Vagina (tissue), 2 donors: Measurements from ENCODE around the gene NUP107. TPM values are rescaled to one million over a fixed set of nuclear protein-coding genes. Genes with fewer than 3 reads are reported as not detected.

Source experiments
- DNase-seq, 2 donors: peaks; one replicate each; pipeline ENCODE4 v3.0.0-alpha.2; 2017; ENCODE audit errors: extremely low spot score in 2 of 2
- H3K27ac ChIP-seq: fragments of 200-600 bp; sonication (generic); one replicate; pipeline ENCODE4 v1.5.1; 2019
- H3K27me3 ChIP-seq: fragments of 200-600 bp; sonication (generic); one replicate; pipeline ENCODE4 v1.5.1; 2019
- H3K36me3 ChIP-seq, 2 donors: fragments of 200-600 bp; sonication (generic); one replicate each; pipeline ENCODE4 v1.5.1; 2017 to 2019
- H3K4me1 ChIP-seq: fragments of 200-600 bp; sonication (generic); one replicate; pipeline ENCODE4 v1.5.1; 2019
- H3K4me3 ChIP-seq, 2 donors: fragments of 200-600 bp; sonication (generic); 1 replicate in 1 of 2; 2 replicates in 1 of 2; pipeline ENCODE4 v1.5.1; 2016 to 2019
- H3K9me3 ChIP-seq: fragments of 200-600 bp; sonication (generic); one replicate; pipeline ENCODE4 v1.5.1; 2019
- CTCF ChIP-seq, 3 experiments: fragments of 450-650 bp in 2 of 3; fragments of 200-600 bp in 1 of 3; sonication (generic) in 1 of 3; IDR thresholded peaks; one replicate each; pipeline ENCODE4 v1.5.1; 2017 to 2019; ENCODE audit warnings: antibody characterized with exemption in 3 of 3, mild to moderate bottlenecking in 2 of 3, moderate library complexity in 2 of 3
- POLR2A ChIP-seq, 2 donors: fragments of 450-650 bp; IDR thresholded peaks; one replicate each; pipeline ENCODE4 v1.6.1; 2017; ENCODE audit warnings: antibody characterized with exemption in 2 of 2, mild to moderate bottlenecking in 2 of 2, moderate library complexity in 2 of 2
- POLR2AphosphoS5 ChIP-seq, 2 donors: sonication (generic); formaldehyde crosslinking; IDR thresholded peaks; one replicate each; pipeline ENCODE4 v1.9.0; 2017; ENCODE audit warnings: antibody characterized with exemption in 2 of 2, mild to moderate bottlenecking in 2 of 2, low read depth in 1 of 2; ENCODE audit not compliant: insufficient read depth in 1 of 2
- intact Hi-C: fragments of 100-400 bp; cut with DNase I; formaldehyde crosslinking; loops from one replicate; pipeline ENCODE4 v1.15.1; 2023
- total RNA-seq: library from RNA; depleted of rRNA; stranded (reverse); fragments of >200 nt; gene quantifications from one replicate; pipeline ENCODE4 v1.2.3, GENCODE V29; 2016

NUP107 gene
- total RNA-seq, 1 donor from 2014 or later: 42.5 TPM

GRCh38 chr12:68761901-68762630 lies 75.3 kb downstream of the NUP107 start:
- H3K36me3 ChIP-seq: peaks cover 0 to 37% of the 10 kb centered on the region in 2 donors
- TF ChIP-seq CTCF (IDR thresholded peaks at IDR 0.05) (no peak), POLR2A (IDR thresholded peaks at IDR 0.05) (no peak), POLR2AphosphoS5 (IDR thresholded peaks at IDR 0.05; ENCODE audit: insufficient read depth in 1 of 2, low read depth in 1 of 2) (no peak)

GRCh38 chr12:68762691-68763090 lies 75.9 kb downstream of the NUP107 start:
- TF ChIP-seq POLR2AphosphoS5 (IDR thresholded peaks at IDR 0.05; ENCODE audit: insufficient read depth in 1 of 2, low read depth in 1 of 2): no peak
- TF ChIP-seq POLR2A (IDR thresholded peaks at IDR 0.05): no peak
- TF ChIP-seq CTCF (IDR thresholded peaks at IDR 0.05): no peak
- DNase-seq: no peak
- H3K27me3 ChIP-seq: no peaks in the 10 kb centered on the region
- no peaks in the 10 kb centered on the region for H3K9me3 ChIP-seq
- H3K36me3 ChIP-seq: peaks cover 0 to 37% of the 10 kb centered on the region in 2 donors
- no peak overlapping the region for H3K4me3 ChIP-seq
- intact Hi-C loops: no loop called here
- no peaks in the 10 kb centered on the region for H3K4me1 ChIP-seq
- no peak overlapping the region for H3K27ac ChIP-seq

More at GRCh38 chr12:68761901-68762630, 75.3 kb downstream of the NUP107 start:
- H3K27me3 ChIP-seq: no peaks in the 10 kb centered on the region
- DNase-seq: no peak
- H3K9me3 ChIP-seq: no peaks in the 10 kb centered on the region
- intact Hi-C loops: no loop called here
- H3K27ac ChIP-seq: no peak overlapping the region
- no peak overlapping the region for H3K4me3 ChIP-seq
- no peaks in the 10 kb centered on the region for H3K4me1 ChIP-seq

GRCh38 chr12:68765696-68766095 lies 78.9 kb downstream of the NUP107 start:
- Histone ChIP-seq H3K9me3 (no peaks in the 10 kb centered on the region), H3K4me1 (no peaks in the 10 kb centered on the region), H3K36me3 (peaks cover 0 to 26% of the 10 kb centered on the region in 2 donors), H3K4me3 (no peak overlapping the region), H3K27ac (no peak overlapping the region), H3K27me3 (no peaks in the 10 kb centered on the region)
- intact Hi-C loops: no loop called here
- DNase-seq: no peak
- no peak for TF ChIP-seq POLR2AphosphoS5 (IDR thresholded peaks at IDR 0.05; ENCODE audit: insufficient read depth in 1 of 2, low read depth in 1 of 2)
- TF ChIP-seq CTCF (IDR thresholded peaks at IDR 0.05): no peak
- TF ChIP-seq POLR2A (IDR thresholded peaks at IDR 0.05): no peak

- TF ChIP-seq POLR2A (IDR thresholded peaks at IDR 0.05): no peak
- TF ChIP-seq CTCF (IDR thresholded peaks at IDR 0.05): no peak
- no peak for TF ChIP-seq POLR2AphosphoS5 (IDR thresholded peaks at IDR 0.05; ENCODE audit: insufficient read depth in 1 of 2, low read depth in 1 of 2)
- Histone ChIP-seq H3K4me3 (no peak overlapping the region), H3K27me3 (no peaks in the 10 kb centered on the region), H3K36me3 (peaks cover 0 to 26% of the 10 kb centered on the region in 2 donors), H3K9me3 (no peaks in the 10 kb centered on the region), H3K4me1 (no peaks in the 10 kb centered on the region), H3K27ac (no peak overlapping the region)
- no peak for DNase-seq
- intact Hi-C loops: no loop called here
Observed at GRCh38 chr12:68766646-68767045, 79.9 kb downstream of the NUP107 start.

GRCh38 chr12:68767191-68767590 lies 80.4 kb downstream of the NUP107 start:
- peaks cover 0 to 22% of the 10 kb centered on the region in 2 donors for H3K36me3 ChIP-seq
- intact Hi-C loops: no loop called here
- TF ChIP-seq POLR2AphosphoS5 (IDR thresholded peaks at IDR 0.05; ENCODE audit: insufficient read depth in 1 of 2, low read depth in 1 of 2) (no peak), POLR2A (IDR thresholded peaks at IDR 0.05) (no peak), CTCF (IDR thresholded peaks at IDR 0.05) (no peak)
- H3K27ac ChIP-seq: no peak overlapping the region
- H3K9me3 ChIP-seq: no peaks in the 10 kb centered on the region
- no peaks in the 10 kb centered on the region for H3K4me1 ChIP-seq
- H3K27me3 ChIP-seq: no peaks in the 10 kb centered on the region
- DNase-seq: no peak
- no peak overlapping the region for H3K4me3 ChIP-seq
